ENCODE measurements around the gene ERCC6L2. TPM values are rescaled to one million over a fixed set of nuclear protein-coding genes. Genes with fewer than 3 reads are reported as not detected.

The ERCC6L2 gene
- total and polyA plus RNA-seq, 2 experiments from 2014 or later: 33.5 to 80.6 TPM

DNA sequence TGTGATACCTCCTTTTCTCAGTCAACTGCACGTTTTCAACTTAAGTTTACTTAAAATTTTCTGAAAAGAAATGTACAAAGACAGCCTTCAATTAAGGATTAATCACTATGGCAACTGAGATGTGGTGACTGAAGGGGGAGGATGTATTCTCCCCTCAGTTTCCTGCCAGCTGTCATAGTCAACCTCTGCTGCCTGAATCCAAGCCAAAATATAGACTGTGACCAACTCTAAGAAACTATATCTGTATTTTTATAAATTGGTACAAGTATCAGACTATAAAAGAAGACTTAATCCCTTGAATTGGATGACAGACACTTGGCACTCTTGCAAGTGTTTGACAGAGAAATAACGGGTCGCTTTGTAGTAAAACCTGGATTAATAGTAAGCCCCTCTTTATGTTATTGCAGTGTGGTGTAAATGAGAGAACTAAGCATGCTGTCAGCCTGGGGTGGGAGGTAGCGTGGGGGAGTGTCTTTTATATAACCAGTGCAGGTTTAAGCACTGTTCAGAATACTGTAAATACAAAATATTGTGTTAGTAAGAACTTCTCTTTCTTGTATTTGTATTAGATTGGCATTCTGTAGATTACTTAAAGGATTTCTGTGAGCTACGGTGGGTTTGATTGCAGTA lies 106.4 kb downstream of the ERCC6L2 start:
- Mint-ChIP-seq H3K4me3 (no peak overlapping the region), H3K27ac (no peak overlapping the region), H3K27me3 (ENCODE audit: insufficient read depth, low read depth, poor library complexity) (no peaks in the 10 kb centered on the region), H3K36me3 (ENCODE audit: low read depth) (peaks cover 21% of the 10 kb centered on the region), H3K9me3 (peaks cover 10% of the 10 kb centered on the region), H3K4me1 (peaks cover 8% of the 10 kb centered on the region)
- no peak for DNase-seq (ENCODE audit: low spot score)
- ATAC-seq: no peak
- H3K79me2 ChIP-seq (replicated peaks; ENCODE audit: insufficient read depth): no peaks in the 10 kb centered on the region
- H3K4me3 ChIP-seq: no peak overlapping the region
- H2AFZ ChIP-seq: no peak overlapping the region
- H3K27me3 ChIP-seq (ENCODE audit: insufficient read depth): no peaks in the 10 kb centered on the region
- no peak overlapping the region for H3K27ac ChIP-seq (ENCODE audit: low read depth)
- H3F3A ChIP-seq (replicated peaks; ENCODE audit: low read depth): no peaks in the 10 kb centered on the region
- 0 out of 2 replicates have a peak, but pooled peaks cover 5% of the 10 kb centered on the region for H3K36me3 ChIP-seq (ENCODE audit: insufficient read depth)
- TF ChIP-seq POLR2AphosphoS5 (IDR thresholded peaks at IDR 0.05; ENCODE audit: low read depth) (no peak), NANOG (IDR thresholded peaks at IDR 0.05; ENCODE audit: borderline replicate concordance) (no peak), STAT1 (IDR thresholded peaks at IDR 0.05; ENCODE audit: unreplicated experiment) (no peak), EZH2phosphoT487 (IDR thresholded peaks at IDR 0.05; ENCODE audit: unreplicated experiment) (no peak), JUNB (IDR thresholded peaks at IDR 0.05; ENCODE audit: unreplicated experiment) (no peak), EZH2 (IDR thresholded peaks at IDR 0.05; ENCODE audit: low read depth, unreplicated experiment) (no peak), ZNF114 (CRISPR knock-in tag; IDR thresholded peaks at IDR 0.05) (no peak), ZNF331 (CRISPR knock-in tag; IDR thresholded peaks at IDR 0.05; ENCODE audit: low read depth) (no peak), CREB1 (CRISPR knock-in tag; IDR thresholded peaks at IDR 0.05; ENCODE audit: low read depth) (no peak)
- TF ChIP-seq, protein P1, sequence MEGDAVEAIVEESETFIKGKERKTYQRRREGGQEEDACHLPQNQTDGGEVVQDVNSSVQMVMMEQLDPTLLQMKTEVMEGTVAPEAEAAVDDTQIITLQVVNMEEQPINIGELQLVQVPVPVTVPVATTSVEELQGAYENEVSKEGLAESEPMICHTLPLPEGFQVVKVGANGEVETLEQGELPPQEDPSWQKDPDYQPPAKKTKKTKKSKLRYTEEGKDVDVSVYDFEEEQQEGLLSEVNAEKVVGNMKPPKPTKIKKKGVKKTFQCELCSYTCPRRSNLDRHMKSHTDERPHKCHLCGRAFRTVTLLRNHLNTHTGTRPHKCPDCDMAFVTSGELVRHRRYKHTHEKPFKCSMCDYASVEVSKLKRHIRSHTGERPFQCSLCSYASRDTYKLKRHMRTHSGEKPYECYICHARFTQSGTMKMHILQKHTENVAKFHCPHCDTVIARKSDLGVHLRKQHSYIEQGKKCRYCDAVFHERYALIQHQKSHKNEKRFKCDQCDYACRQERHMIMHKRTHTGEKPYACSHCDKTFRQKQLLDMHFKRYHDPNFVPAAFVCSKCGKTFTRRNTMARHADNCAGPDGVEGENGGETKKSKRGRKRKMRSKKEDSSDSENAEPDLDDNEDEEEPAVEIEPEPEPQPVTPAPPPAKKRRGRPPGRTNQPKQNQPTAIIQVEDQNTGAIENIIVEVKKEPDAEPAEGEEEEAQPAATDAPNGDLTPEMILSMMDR (conservative IDR thresholded peaks at IDR 0.05; ENCODE audit: low read depth in 2 of 2): no peak
- TF ChIP-seq, protein P2, sequence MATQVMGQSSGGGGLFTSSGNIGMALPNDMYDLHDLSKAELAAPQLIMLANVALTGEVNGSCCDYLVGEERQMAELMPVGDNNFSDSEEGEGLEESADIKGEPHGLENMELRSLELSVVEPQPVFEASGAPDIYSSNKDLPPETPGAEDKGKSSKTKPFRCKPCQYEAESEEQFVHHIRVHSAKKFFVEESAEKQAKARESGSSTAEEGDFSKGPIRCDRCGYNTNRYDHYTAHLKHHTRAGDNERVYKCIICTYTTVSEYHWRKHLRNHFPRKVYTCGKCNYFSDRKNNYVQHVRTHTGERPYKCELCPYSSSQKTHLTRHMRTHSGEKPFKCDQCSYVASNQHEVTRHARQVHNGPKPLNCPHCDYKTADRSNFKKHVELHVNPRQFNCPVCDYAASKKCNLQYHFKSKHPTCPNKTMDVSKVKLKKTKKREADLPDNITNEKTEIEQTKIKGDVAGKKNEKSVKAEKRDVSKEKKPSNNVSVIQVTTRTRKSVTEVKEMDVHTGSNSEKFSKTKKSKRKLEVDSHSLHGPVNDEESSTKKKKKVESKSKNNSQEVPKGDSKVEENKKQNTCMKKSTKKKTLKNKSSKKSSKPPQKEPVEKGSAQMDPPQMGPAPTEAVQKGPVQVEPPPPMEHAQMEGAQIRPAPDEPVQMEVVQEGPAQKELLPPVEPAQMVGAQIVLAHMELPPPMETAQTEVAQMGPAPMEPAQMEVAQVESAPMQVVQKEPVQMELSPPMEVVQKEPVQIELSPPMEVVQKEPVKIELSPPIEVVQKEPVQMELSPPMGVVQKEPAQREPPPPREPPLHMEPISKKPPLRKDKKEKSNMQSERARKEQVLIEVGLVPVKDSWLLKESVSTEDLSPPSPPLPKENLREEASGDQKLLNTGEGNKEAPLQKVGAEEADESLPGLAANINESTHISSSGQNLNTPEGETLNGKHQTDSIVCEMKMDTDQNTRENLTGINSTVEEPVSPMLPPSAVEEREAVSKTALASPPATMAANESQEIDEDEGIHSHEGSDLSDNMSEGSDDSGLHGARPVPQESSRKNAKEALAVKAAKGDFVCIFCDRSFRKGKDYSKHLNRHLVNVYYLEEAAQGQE (IDR thresholded peaks at IDR 0.05; ENCODE audit: unreplicated experiment): no peak
- TF ChIP-seq, protein P3, sequence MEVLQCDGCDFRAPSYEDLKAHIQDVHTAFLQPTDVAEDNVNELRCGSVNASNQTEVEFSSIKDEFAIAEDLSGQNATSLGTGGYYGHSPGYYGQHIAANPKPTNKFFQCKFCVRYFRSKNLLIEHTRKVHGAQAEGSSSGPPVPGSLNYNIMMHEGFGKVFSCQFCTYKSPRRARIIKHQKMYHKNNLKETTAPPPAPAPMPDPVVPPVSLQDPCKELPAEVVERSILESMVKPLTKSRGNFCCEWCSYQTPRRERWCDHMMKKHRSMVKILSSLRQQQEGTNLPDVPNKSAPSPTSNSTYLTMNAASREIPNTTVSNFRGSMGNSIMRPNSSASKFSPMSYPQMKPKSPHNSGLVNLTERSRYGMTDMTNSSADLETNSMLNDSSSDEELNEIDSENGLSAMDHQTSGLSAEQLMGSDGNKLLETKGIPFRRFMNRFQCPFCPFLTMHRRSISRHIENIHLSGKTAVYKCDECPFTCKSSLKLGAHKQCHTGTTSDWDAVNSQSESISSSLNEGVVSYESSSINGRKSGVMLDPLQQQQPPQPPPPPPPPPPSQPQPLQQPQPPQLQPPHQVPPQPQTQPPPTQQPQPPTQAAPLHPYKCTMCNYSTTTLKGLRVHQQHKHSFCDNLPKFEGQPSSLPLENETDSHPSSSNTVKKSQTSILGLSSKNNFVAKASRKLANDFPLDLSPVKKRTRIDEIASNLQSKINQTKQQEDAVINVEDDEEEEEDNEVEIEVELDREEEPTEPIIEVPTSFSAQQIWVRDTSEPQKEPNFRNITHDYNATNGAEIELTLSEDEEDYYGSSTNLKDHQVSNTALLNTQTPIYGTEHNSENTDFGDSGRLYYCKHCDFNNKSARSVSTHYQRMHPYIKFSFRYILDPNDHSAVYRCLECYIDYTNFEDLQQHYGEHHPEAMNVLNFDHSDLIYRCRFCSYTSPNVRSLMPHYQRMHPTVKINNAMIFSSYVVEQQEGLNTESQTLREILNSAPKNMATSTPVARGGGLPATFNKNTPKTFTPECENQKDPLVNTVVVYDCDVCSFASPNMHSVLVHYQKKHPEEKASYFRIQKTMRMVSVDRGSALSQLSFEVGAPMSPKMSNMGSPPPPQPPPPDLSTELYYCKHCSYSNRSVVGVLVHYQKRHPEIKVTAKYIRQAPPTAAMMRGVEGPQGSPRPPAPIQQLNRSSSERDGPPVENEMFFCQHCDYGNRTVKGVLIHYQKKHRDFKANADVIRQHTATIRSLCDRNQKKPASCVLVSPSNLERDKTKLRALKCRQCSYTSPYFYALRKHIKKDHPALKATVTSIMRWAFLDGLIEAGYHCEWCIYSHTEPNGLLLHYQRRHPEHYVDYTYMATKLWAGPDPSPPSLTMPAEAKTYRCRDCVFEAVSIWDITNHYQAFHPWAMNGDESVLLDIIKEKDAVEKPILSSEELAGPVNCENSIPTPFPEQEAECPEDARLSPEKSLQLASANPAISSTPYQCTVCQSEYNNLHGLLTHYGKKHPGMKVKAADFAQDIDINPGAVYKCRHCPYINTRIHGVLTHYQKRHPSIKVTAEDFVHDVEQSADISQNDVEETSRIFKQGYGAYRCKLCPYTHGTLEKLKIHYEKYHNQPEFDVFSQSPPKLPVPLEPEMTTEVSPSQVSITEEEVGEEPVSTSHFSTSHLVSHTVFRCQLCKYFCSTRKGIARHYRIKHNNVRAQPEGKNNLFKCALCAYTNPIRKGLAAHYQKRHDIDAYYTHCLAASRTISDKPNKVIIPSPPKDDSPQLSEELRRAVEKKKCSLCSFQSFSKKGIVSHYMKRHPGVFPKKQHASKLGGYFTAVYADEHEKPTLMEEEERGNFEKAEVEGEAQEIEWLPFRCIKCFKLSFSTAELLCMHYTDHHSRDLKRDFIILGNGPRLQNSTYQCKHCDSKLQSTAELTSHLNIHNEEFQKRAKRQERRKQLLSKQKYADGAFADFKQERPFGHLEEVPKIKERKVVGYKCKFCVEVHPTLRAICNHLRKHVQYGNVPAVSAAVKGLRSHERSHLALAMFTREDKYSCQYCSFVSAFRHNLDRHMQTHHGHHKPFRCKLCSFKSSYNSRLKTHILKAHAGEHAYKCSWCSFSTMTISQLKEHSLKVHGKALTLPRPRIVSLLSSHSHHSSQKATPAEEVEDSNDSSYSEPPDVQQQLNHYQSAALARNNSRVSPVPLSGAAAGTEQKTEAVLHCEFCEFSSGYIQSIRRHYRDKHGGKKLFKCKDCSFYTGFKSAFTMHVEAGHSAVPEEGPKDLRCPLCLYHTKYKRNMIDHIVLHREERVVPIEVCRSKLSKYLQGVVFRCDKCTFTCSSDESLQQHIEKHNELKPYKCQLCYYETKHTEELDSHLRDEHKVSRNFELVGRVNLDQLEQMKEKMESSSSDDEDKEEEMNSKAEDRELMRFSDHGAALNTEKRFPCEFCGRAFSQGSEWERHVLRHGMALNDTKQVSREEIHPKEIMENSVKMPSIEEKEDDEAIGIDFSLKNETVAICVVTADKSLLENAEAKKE (CRISPR knock-in tag; IDR thresholded peaks at IDR 0.05): no peak
- TF ChIP-seq, protein P4, sequence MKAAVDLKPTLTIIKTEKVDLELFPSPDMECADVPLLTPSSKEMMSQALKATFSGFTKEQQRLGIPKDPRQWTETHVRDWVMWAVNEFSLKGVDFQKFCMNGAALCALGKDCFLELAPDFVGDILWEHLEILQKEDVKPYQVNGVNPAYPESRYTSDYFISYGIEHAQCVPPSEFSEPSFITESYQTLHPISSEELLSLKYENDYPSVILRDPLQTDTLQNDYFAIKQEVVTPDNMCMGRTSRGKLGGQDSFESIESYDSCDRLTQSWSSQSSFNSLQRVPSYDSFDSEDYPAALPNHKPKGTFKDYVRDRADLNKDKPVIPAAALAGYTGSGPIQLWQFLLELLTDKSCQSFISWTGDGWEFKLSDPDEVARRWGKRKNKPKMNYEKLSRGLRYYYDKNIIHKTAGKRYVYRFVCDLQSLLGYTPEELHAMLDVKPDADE (IDR thresholded peaks at IDR 0.05): no peak
- H3K9me2 ChIP-seq (ENCODE audit: insufficient read depth): no peaks in the 10 kb centered on the region
- no peak overlapping the region for H3K4me2 ChIP-seq
- H4K20me1 ChIP-seq (replicated peaks; ENCODE audit: insufficient read depth): no peaks in the 10 kb centered on the region
- peaks cover 5% of the 10 kb centered on the region; the same call in 1 of the 2 replicates for H3K4me1 ChIP-seq (ENCODE audit: insufficient read depth)
